Breast epithelium (tissue), 4 donors: ENCODE data around the gene VEGFB. TPM values are rescaled to one million over a fixed set of nuclear protein-coding genes. Genes with fewer than 3 reads are reported as not detected.

Experiments used
- DNase-seq, 2 donors: peaks; one replicate each; pipeline ENCODE4 v3.0.0-alpha.2; 2019; ENCODE audit warnings: low spot score in 2 of 2
- H3K27ac ChIP-seq, 2 donors: fragments of 200-600 bp; sonication (generic) in 1 of 2; one replicate each; pipeline ENCODE4 v1.5.1; 2016 to 2019; ENCODE audit warnings: mild to moderate bottlenecking in 1 of 2
- H3K27me3 ChIP-seq, 2 donors: fragments of 200-600 bp; sonication (generic) in 1 of 2; one replicate each; pipeline versions ENCODE4 v1.5.1 to v1.6.0; 2017 to 2019; ENCODE audit warnings: control low read depth in 1 of 2, mild to moderate bottlenecking in 1 of 2
- H3K36me3 ChIP-seq: fragments of 200-600 bp; one replicate; pipeline ENCODE4 v1.5.1; 2019
- H3K4me1 ChIP-seq, 2 donors: fragments of 200-600 bp; sonication (generic); one replicate each; pipeline ENCODE4 v1.5.1; 2016 to 2019; ENCODE audit warnings: control low read depth in 1 of 2
- H3K4me3 ChIP-seq, 3 donors: fragments of 200-600 bp; sonication (generic); 1 replicate in 2 of 3; 2 replicates in 1 of 3; pipeline ENCODE4 v1.5.1; 2016 to 2019; ENCODE audit warnings: mild to moderate bottlenecking in 3 of 3, moderate library complexity in 2 of 3
- H3K9me3 ChIP-seq, 2 donors: fragments of 200-600 bp; sonication (generic) in 1 of 2; one replicate each; pipeline ENCODE4 v1.5.1; 2016 to 2019; ENCODE audit warnings: control low read depth in 1 of 2
- CTCF ChIP-seq, 3 donors: fragments of 450-650 bp; IDR thresholded peaks; one replicate each; pipeline ENCODE4 v1.5.1; 2016 to 2017; ENCODE audit warnings: antibody characterized with exemption in 3 of 3, mild to moderate bottlenecking in 3 of 3, moderate library complexity in 3 of 3
- POLR2A ChIP-seq: fragments of 450-650 bp; IDR thresholded peaks from one replicate; pipeline ENCODE4 v1.6.1; 2016; ENCODE audit warnings: antibody characterized with exemption, mild to moderate bottlenecking, moderate library complexity
- POLR2AphosphoS5 ChIP-seq, 3 donors: sonication (generic); formaldehyde crosslinking; IDR thresholded peaks; one replicate each; pipeline ENCODE4 v1.6.1; 2017; ENCODE audit warnings: antibody characterized with exemption in 3 of 3
- intact Hi-C: fragments of 100-400 bp; cut with DNase I; formaldehyde crosslinking; loops from one replicate; pipeline ENCODE4 v1.15.1; 2023; ENCODE audit warnings: low total_unique reads
- total RNA-seq, 3 donors: library from RNA; depleted of rRNA; stranded (reverse); fragments of >200 nt; gene quantifications; one replicate each; pipeline ENCODE4 v1.1.0, GENCODE V29; 2016

Gene VEGFB
- total RNA-seq, 3 donors from 2014 or later, result 45.1 to 223 (median 53.4) TPM

GRCh38 chr11:64253043-64253442 is 18.7 kb downstream of the VEGFB start:
- TF ChIP-seq POLR2A, result no peak
- TF ChIP-seq POLR2AphosphoS5 (IDR thresholded peaks at IDR 0.05), result no peak
- intact Hi-C loops, result no loop called here
- H3K27me3 ChIP-seq, result no peaks in the 10 kb centered on the region
- peaks cover 8 to 9% of the 10 kb centered on the region in 2 donors for H3K4me1 ChIP-seq
- H3K4me3 ChIP-seq, result peak overlapping the region in 1 of 3 donors; percentile 75
- H3K36me3 ChIP-seq, result no peaks in the 10 kb centered on the region
- no peaks in the 10 kb centered on the region for H3K9me3 ChIP-seq
- peak overlapping the region in 1 of 2 donors; percentile 57 for H3K27ac ChIP-seq
- no peak for DNase-seq

GRCh38 chr11:64253481-64253880 is 19.1 kb downstream of the VEGFB start:
- TF ChIP-seq POLR2A (no peak), CTCF (IDR thresholded peaks at IDR 0.05) (no peak), POLR2AphosphoS5 (IDR thresholded peaks at IDR 0.05) (no peak)
- no peak overlapping the region for H3K4me3 ChIP-seq
- no peaks in the 10 kb centered on the region for H3K27me3 ChIP-seq
- H3K36me3 ChIP-seq, result no peaks in the 10 kb centered on the region
- no peak overlapping the region for H3K27ac ChIP-seq
- intact Hi-C loops, result no loop called here
- H3K9me3 ChIP-seq, result no peaks in the 10 kb centered on the region
- peaks cover 8 to 9% of the 10 kb centered on the region in 2 donors for H3K4me1 ChIP-seq
- DNase-seq, result no peak

- H3K4me3 ChIP-seq, result no peak overlapping the region
- intact Hi-C loops, result no loop called here
- no peaks in the 10 kb centered on the region for H3K27me3 ChIP-seq
- H3K4me1 ChIP-seq, result peaks cover 8 to 9% of the 10 kb centered on the region in 2 donors
- no peaks in the 10 kb centered on the region for H3K9me3 ChIP-seq
- no peak overlapping the region for H3K27ac ChIP-seq
- TF ChIP-seq POLR2A (no peak), POLR2AphosphoS5 (IDR thresholded peaks at IDR 0.05) (no peak), CTCF (IDR thresholded peaks at IDR 0.05) (no peak)
- H3K36me3 ChIP-seq, result no peaks in the 10 kb centered on the region
- DNase-seq, result no peak
Observed at GRCh38 chr11:64254326-64254725, 19.9 kb downstream of the VEGFB start.

- intact Hi-C loops, result no loop called here
- H3K27me3 ChIP-seq, result no peaks in the 10 kb centered on the region
- H3K9me3 ChIP-seq, result no peaks in the 10 kb centered on the region
- no peak overlapping the region for H3K4me3 ChIP-seq
- H3K27ac ChIP-seq, result no peak overlapping the region
- no peak for DNase-seq
- no peaks in the 10 kb centered on the region for H3K36me3 ChIP-seq
- TF ChIP-seq CTCF (IDR thresholded peaks at IDR 0.05), result no peak
- TF ChIP-seq POLR2A, result no peak
- no peak for TF ChIP-seq POLR2AphosphoS5 (IDR thresholded peaks at IDR 0.05)
- H3K4me1 ChIP-seq, result peaks cover 8 to 9% of the 10 kb centered on the region in 2 donors
Observed at GRCh38 chr11:64255135-64256128, 21.0 kb downstream of the VEGFB start.

GRCh38 chr11:64256300-64256699 is 21.9 kb downstream of the VEGFB start:
- Histone ChIP-seq H3K27ac (no peak overlapping the region), H3K27me3 (no peaks in the 10 kb centered on the region), H3K36me3 (no peaks in the 10 kb centered on the region), H3K4me1 (peaks cover 8 to 9% of the 10 kb centered on the region in 2 donors), H3K9me3 (no peaks in the 10 kb centered on the region), H3K4me3 (no peak overlapping the region)
- intact Hi-C loops, result no loop called here
- TF ChIP-seq CTCF (IDR thresholded peaks at IDR 0.05) (no peak), POLR2A (no peak), POLR2AphosphoS5 (IDR thresholded peaks at IDR 0.05) (no peak)
- DNase-seq, result no peak
